Lower leg skin (tissue), 4 donors: Measurements from ENCODE around the gene FSTL5. TPM values are rescaled to one million over a fixed set of nuclear protein-coding genes. Genes with fewer than 3 reads are reported as not detected.

Source experiments
- DNase-seq, 2 donors: peaks; one replicate each; pipeline ENCODE4 v3.0.0-alpha.2; 2019; ENCODE audit warnings: low spot score in 2 of 2
- H3K4me3 ChIP-seq: fragments of 200-600 bp; sonication (generic); 2 replicates; pipeline ENCODE4 v1.5.1; 2017; ENCODE audit warnings: mild to moderate bottlenecking, low read depth; ENCODE audit not compliant: poor library complexity, severe bottlenecking
- CTCF ChIP-seq, 3 donors: fragments of 450-650 bp; IDR thresholded peaks; one replicate each; pipeline ENCODE4 v1.5.1; 2016; ENCODE audit warnings: antibody characterized with exemption in 3 of 3, mild to moderate bottlenecking in 3 of 3, moderate library complexity in 2 of 3
- POLR2A ChIP-seq, 2 donors: fragments of 450-650 bp; IDR thresholded peaks; one replicate each; pipeline ENCODE4 v1.6.1; 2016 to 2017; ENCODE audit warnings: antibody characterized with exemption in 2 of 2, mild to moderate bottlenecking in 1 of 2, moderate library complexity in 1 of 2
- WGBS, 2 donors: methylation state at CpG; one replicate each; pipeline ENCODE4 v1.1.5; 2018; 5-methylcytosine and 5-hydroxymethylcytosine counted together
- intact Hi-C: fragments of 100-400 bp; cut with DNase I; formaldehyde crosslinking; loops from one replicate; pipeline ENCODE4 v1.15.0; 2023; ENCODE audit warnings: low total_unique reads
- total RNA-seq, 4 donors: library from RNA; depleted of rRNA; stranded (reverse); fragments of >200 nt; gene quantifications; one replicate each; pipeline ENCODE4 v1.1.0, GENCODE V29; 2016

FSTL5 gene
- total RNA-seq, 4 donors from 2014 or later = not detected

GRCh38 chr4:161931089-161931488, 232.7 kb downstream of the FSTL5 start:
- TF ChIP-seq CTCF (IDR thresholded peaks at IDR 0.05) = no peak
- TF ChIP-seq POLR2A (IDR thresholded peaks at IDR 0.05) = no peak
- no peak overlapping the region for H3K4me3 ChIP-seq
- intact Hi-C loops = no loop called here
- DNase-seq = no peak
- WGBS, 2 donors = 67 to 68% methylated on average over 1 of the region's 1 CpG

GRCh38 chr4:161929956-161930355, 233.8 kb downstream of the FSTL5 start:
- no peak overlapping the region for H3K4me3 ChIP-seq
- DNase-seq = no peak
- intact Hi-C loops = no loop called here
- TF ChIP-seq CTCF (IDR thresholded peaks at IDR 0.05) = no peak
- no peak for TF ChIP-seq POLR2A (IDR thresholded peaks at IDR 0.05)

GRCh38 chr4:161926033-161926828, 237.6 kb downstream of the FSTL5 start:
- TF ChIP-seq CTCF (IDR thresholded peaks at IDR 0.05) (no peak), POLR2A (IDR thresholded peaks at IDR 0.05) (no peak)
- H3K4me3 ChIP-seq = no peak overlapping the region
- 82 to 88% methylated on average over 6 of the region's 6 CpGs for WGBS, 2 donors
- DNase-seq = no peak
- intact Hi-C loops = no loop called here

- intact Hi-C loops = no loop called here
- no peak for TF ChIP-seq CTCF (IDR thresholded peaks at IDR 0.05)
- no peak for TF ChIP-seq POLR2A (IDR thresholded peaks at IDR 0.05)
- DNase-seq = no peak
- H3K4me3 ChIP-seq = no peak overlapping the region
- 71% methylated on average over 3 of the region's 3 CpGs for WGBS, 2 donors
Observed at GRCh38 chr4:161920304-161921052, 243.3 kb downstream of the FSTL5 start.

GRCh38 chr4:161919442-161920220, 244.2 kb downstream of the FSTL5 start:
- WGBS, 2 donors = 44 to 51% methylated on average over 3 of the region's 3 CpGs
- DNase-seq = no peak
- TF ChIP-seq POLR2A (IDR thresholded peaks at IDR 0.05) = no peak
- no peak for TF ChIP-seq CTCF (IDR thresholded peaks at IDR 0.05)
- H3K4me3 ChIP-seq = no peak overlapping the region
- intact Hi-C loops = no loop called here
